CD14-positive monocyte (primary cell): Measurements from ENCODE around the gene GPD2. TPM values are rescaled to one million over a fixed set of nuclear protein-coding genes. Genes with fewer than 3 reads are reported as not detected.

ENCODE experiments used
- DNase-seq, 3 donors: peaks; one replicate each; pipeline ENCODE4 v3.0.0-alpha.2; 2011 to 2022
- H2AFZ ChIP-seq: 2 replicates; pipeline ENCODE4 v1.6.0; 2012; ENCODE audit warnings: mild to moderate bottlenecking, low read depth, low read length, inconsistent platforms; ENCODE audit not compliant: insufficient read depth, poor library complexity, severe bottlenecking
- H3K27ac ChIP-seq, 2 donors: 1 replicate in 1 of 2; 2 replicates in 1 of 2; pipeline ENCODE4 v1.5.1; 2012 to 2013; ENCODE audit warnings: low read length in 2 of 2, control low read depth in 1 of 2, inconsistent platforms in 1 of 2, low read depth in 1 of 2, mild to moderate bottlenecking in 1 of 2
- H3K27me3 ChIP-seq, 2 donors: one replicate each; pipeline versions ENCODE4 v1.6.0 to v1.6.1; 2011 to 2013; ENCODE audit warnings: low read length in 2 of 2; ENCODE audit not compliant: control insufficient read depth in 2 of 2, insufficient read depth in 2 of 2
- H3K36me3 ChIP-seq, 2 donors: replicated peaks in 1 of 2; 1 replicate in 1 of 2; 2 replicates in 1 of 2; pipeline versions ENCODE4 v1.5.1 to v1.6.1; 2012 to 2013; ENCODE audit warnings: low read length in 2 of 2, control low read depth in 1 of 2, inconsistent platforms in 1 of 2, mild to moderate bottlenecking in 1 of 2; ENCODE audit not compliant: insufficient read depth in 2 of 2, control insufficient read depth in 1 of 2
- H3K4me1 ChIP-seq, 2 donors: 1 replicate in 1 of 2; 2 replicates in 1 of 2; pipeline versions ENCODE4 v1.5.1 to v1.6.1; 2012 to 2013; ENCODE audit warnings: low read length in 2 of 2, control low read depth in 1 of 2, inconsistent platforms in 1 of 2, mild to moderate bottlenecking in 1 of 2, moderate library complexity in 1 of 2; ENCODE audit not compliant: insufficient read depth in 2 of 2, control insufficient read depth in 1 of 2
- H3K4me2 ChIP-seq: replicated peaks from 2 replicates; pipeline ENCODE3; 2012; ENCODE audit warnings: low read length, moderate library complexity, mild to moderate bottlenecking; ENCODE audit not compliant: poor library complexity, severe bottlenecking; ENCODE audit errors: extremely low read depth
- H3K4me3 ChIP-seq, 3 experiments: fragments of 200-600 bp in 1 of 3; sonication (generic) in 1 of 3; replicated peaks in 1 of 3; 1 replicate in 2 of 3; 2 replicates in 1 of 3; pipeline ENCODE4 v1.5.1; 2011 to 2013; ENCODE audit warnings: low read length in 3 of 3, mild to moderate bottlenecking in 3 of 3, control low read depth in 2 of 3, low read depth in 2 of 3, inconsistent platforms in 1 of 3, moderate library complexity in 1 of 3
- H3K79me2 ChIP-seq: 2 replicates; pipeline ENCODE4 v1.6.0; 2012; ENCODE audit warnings: mild to moderate bottlenecking, control low read depth, inconsistent platforms, low read length, moderate library complexity; ENCODE audit not compliant: insufficient read depth
- H3K9ac ChIP-seq: 2 replicates; pipeline ENCODE4 v1.6.0; 2017; ENCODE audit warnings: low read length, mild to moderate bottlenecking; ENCODE audit not compliant: insufficient read depth, poor library complexity, severe bottlenecking
- H3K9me3 ChIP-seq, 2 donors: replicated peaks in 1 of 2; 1 replicate in 1 of 2; 2 replicates in 1 of 2; pipeline versions ENCODE4 v1.5.1 to v1.6.1; 2012 to 2013; ENCODE audit warnings: low read length in 2 of 2, control low read depth in 1 of 2; ENCODE audit not compliant: control insufficient read depth in 1 of 2, insufficient read depth in 1 of 2
- H4K20me1 ChIP-seq: 2 replicates; pipeline ENCODE4 v1.6.0; 2012; ENCODE audit warnings: mild to moderate bottlenecking, low read length, control low read depth, moderate library complexity; ENCODE audit not compliant: insufficient read depth
- H3K27ac Mint-ChIP-seq, 7 donors: one replicate each; pipeline ENCODE4 v1.8.0; 2020; ENCODE audit warnings: mild to moderate bottlenecking in 7 of 7, mixed read lengths in 7 of 7, moderate library complexity in 6 of 7, inconsistent platforms in 2 of 7
- H3K27me3 Mint-ChIP-seq, 3 donors: one replicate each; pipeline ENCODE4 v1.8.0; 2021 to 2022; ENCODE audit warnings: low read depth in 3 of 3, mild to moderate bottlenecking in 3 of 3, mixed read lengths in 3 of 3, moderate library complexity in 3 of 3, inconsistent platforms in 1 of 3
- H3K36me3 Mint-ChIP-seq, 2 donors: one replicate each; pipeline ENCODE4 v1.8.0; 2020; ENCODE audit warnings: mixed read lengths in 2 of 2, inconsistent platforms in 1 of 2, mild to moderate bottlenecking in 1 of 2
- H3K4me1 Mint-ChIP-seq: one replicate; pipeline ENCODE4 v1.8.0; 2020; ENCODE audit warnings: mild to moderate bottlenecking, mixed read lengths
- H3K4me3 Mint-ChIP-seq, 2 donors: one replicate each; pipeline ENCODE4 v1.8.0; 2020; ENCODE audit warnings: mild to moderate bottlenecking in 2 of 2, mixed read lengths in 2 of 2, moderate library complexity in 1 of 2
- H3K9me3 Mint-ChIP-seq, 7 donors: one replicate each; pipeline ENCODE4 v1.8.0; 2020 to 2022; ENCODE audit warnings: mixed read lengths in 7 of 7, mild to moderate bottlenecking in 6 of 7, moderate library complexity in 6 of 7, inconsistent platforms in 2 of 7
- WGBS: methylation state at CpG from one replicate; pipeline ENCODE4 v1.1.5; 2013; ENCODE audit warnings: missing lambda C conversion rate; ENCODE audit not compliant: insufficient coverage; 5-methylcytosine and 5-hydroxymethylcytosine counted together
- intact Hi-C, 2 donors: fragments of 100-400 bp; cut with micrococcal nuclease; formaldehyde crosslinking; loops; one replicate each; pipeline versions ENCODE4 v1.15.0 to v1.15.1; 2023
- polyA plus RNA-seq, 3 donors: library from polyadenylated mRNA; depleted of rRNA in 1 of 3; unstranded in 2 of 3; stranded (reverse) in 1 of 3; fragments of 300-500 nt in 2 of 3; fragments of >200 nt in 1 of 3; fragmentation: Illumina TruSeq in 2 of 3; gene quantifications; 1 replicate in 2 of 3; 2 replicates in 1 of 3; pipeline ENCODE4 v1.2.3, GENCODE V29; 2012 to 2021
- TF ChIP-seq, protein P1 (sequence below): fragments of 200-600 bp; IDR thresholded peaks from one replicate; pipeline ENCODE4 v1.8.0; 2022; ENCODE audit warnings: antibody characterized with exemption, mild to moderate bottlenecking

Gene GPD2
- polyA plus RNA-seq, 3 donors, result 13.4 to 17.1 (median 14.5) TPM

DNA sequence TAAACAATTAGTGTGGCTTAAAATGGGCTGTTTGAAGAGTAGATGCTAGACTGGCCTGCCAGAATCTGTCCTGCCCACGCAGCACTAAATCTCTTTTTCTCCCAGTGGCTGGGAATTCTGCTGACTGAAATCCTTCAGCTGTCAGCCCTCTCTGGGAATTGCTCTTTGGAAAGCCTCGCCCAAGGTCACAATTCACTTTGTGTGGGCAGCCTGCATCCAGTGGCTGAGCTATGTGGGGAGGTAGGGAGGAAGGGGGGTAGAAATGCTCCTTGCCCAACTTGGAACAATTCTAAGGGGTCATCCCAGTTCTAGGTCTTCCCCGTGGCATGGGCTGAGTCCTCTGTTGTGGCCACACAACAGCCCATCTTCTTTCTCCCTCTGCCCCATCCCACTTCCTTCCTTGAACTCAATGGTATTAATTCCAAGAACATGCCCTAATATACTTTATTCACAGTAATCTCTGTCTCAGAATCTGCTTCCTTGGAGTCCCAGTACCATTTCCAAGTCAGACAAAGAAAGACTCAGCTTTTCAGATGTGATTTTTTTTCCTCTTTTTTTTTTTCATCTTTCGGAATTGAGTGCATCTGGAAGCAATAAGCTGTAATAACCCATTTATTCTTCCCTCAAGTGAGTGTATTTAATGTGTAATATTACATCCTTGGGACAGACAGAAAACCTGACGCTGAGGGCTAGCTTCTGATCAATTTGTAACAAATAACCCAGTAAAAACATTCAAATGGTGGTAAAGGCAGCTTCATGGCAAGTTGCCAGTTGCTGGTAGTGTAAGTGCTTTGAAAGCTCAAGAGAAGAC, 189.4 kb downstream of the GPD2 start:
- no peaks in the 10 kb centered on the region for H3K4me1 ChIP-seq
- H3K27me3 ChIP-seq, result peaks cover 0 to 3% of the 10 kb centered on the region in 2 donors
- Mint-ChIP-seq H3K9me3 (peaks cover 0 to 4% (median 2%) of the 10 kb centered on the region in 7 donors), H3K27me3 (peaks cover 0 to 3% (median 1%) of the 10 kb centered on the region in 3 donors), H3K4me1 (no peaks in the 10 kb centered on the region), H3K36me3 (no peaks in the 10 kb centered on the region), H3K4me3 (no peak overlapping the region), H3K27ac (no peak overlapping the region)
- intact Hi-C loops, result no loop called here
- no peak for DNase-seq
- 91% methylated on average over 3 of the region's 5 CpGs for WGBS
- H2AFZ ChIP-seq, result no peak overlapping the region
- no peaks in the 10 kb centered on the region for H3K79me2 ChIP-seq
- no peak overlapping the region for H3K27ac ChIP-seq
- H3K9me3 ChIP-seq, result no peaks in the 10 kb centered on the region
- H3K4me2 ChIP-seq, result no peak overlapping the region
- no peaks in the 10 kb centered on the region for H4K20me1 ChIP-seq
- H3K36me3 ChIP-seq, result no peaks in the 10 kb centered on the region
- TF ChIP-seq, protein P1, sequence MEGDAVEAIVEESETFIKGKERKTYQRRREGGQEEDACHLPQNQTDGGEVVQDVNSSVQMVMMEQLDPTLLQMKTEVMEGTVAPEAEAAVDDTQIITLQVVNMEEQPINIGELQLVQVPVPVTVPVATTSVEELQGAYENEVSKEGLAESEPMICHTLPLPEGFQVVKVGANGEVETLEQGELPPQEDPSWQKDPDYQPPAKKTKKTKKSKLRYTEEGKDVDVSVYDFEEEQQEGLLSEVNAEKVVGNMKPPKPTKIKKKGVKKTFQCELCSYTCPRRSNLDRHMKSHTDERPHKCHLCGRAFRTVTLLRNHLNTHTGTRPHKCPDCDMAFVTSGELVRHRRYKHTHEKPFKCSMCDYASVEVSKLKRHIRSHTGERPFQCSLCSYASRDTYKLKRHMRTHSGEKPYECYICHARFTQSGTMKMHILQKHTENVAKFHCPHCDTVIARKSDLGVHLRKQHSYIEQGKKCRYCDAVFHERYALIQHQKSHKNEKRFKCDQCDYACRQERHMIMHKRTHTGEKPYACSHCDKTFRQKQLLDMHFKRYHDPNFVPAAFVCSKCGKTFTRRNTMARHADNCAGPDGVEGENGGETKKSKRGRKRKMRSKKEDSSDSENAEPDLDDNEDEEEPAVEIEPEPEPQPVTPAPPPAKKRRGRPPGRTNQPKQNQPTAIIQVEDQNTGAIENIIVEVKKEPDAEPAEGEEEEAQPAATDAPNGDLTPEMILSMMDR, result no peak
- H3K4me3 ChIP-seq, result no peak overlapping the region
- H3K9ac ChIP-seq, result no peak overlapping the region

DNA sequence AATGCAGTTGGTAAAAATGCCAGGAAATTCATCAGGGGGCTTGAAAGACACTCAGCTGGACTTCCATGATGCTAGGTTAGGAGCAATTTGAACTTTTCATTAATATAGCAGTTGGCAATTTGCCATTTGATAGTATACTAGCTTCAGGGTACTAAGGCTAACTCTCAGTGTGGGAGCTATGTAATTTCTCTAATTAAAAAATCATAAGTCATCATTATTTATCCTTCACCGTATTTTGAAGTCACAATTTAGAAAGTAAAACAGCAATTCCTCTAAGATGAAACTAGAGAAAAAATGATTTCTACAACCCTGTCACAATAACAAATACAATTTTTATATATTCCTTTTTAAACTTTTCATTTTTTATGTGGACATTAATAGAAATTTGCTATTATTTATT, 190.8 kb downstream of the GPD2 start:
- intact Hi-C loops, result no loop called here
- Histone ChIP-seq H3K4me2 (no peak overlapping the region), H2AFZ (no peak overlapping the region), H3K4me1 (no peaks in the 10 kb centered on the region), H3K27me3 (peaks cover 0 to 3% of the 10 kb centered on the region in 2 donors), H3K27ac (no peak overlapping the region), H3K36me3 (no peaks in the 10 kb centered on the region), H4K20me1 (no peaks in the 10 kb centered on the region), H3K9me3 (no peaks in the 10 kb centered on the region), H3K79me2 (no peaks in the 10 kb centered on the region), H3K9ac (no peak overlapping the region), H3K4me3 (no peak overlapping the region)
- no CpG with 5 or more reads among the region's 1 CpG for WGBS
- TF ChIP-seq, protein P1, result no peak
- Mint-ChIP-seq H3K4me3 (no peak overlapping the region), H3K27me3 (peaks cover 0 to 3% (median 1%) of the 10 kb centered on the region in 3 donors), H3K4me1 (no peaks in the 10 kb centered on the region), H3K36me3 (no peaks in the 10 kb centered on the region), H3K27ac (no peak overlapping the region), H3K9me3 (peaks cover 0 to 4% (median 0%) of the 10 kb centered on the region in 7 donors)
- DNase-seq, result no peak
